ENCODE results near the gene HPCAL4.

The HPCAL4 gene

DNA sequence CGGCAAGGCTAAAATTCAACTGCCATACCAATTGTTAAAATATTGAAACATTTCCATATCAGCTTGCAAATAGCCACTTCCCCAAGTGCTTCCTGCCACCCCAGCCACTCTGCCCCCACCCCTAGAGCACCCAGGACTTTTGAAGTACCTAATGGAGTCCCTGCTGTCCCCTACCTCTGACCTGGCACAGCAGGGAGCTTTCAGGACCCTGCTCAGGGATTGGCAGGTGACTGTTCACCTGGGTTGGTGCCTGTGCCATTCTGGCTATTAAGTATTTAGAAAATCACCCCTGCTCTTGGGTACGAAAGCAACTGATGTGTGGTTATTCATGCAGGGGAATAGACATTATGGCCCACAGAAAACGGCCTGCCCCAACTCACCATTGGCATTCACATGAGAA lies 9.1 kb upstream of the HPCAL4 start:
- DNase-seq = no peak

DNA sequence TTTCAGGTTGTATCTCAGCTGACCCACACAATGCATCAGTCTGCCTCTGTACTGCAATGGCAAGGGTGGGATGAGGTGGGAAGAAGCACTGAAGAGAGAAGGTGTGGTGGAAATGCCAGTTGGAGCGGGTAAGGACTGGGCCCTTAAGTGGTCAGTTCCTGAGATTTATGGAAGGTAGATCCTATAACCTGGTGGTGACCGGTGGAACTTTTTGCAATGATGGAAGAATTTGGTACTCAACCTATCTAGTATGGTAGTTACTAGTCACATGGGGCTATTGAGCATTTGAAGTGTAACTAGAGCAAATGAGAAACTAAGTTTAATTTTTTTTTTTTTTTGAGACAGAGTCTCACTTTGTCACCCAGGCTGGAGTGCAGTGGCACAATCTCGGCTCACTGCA lies 8.2 kb upstream of the HPCAL4 start:
- no peak for DNase-seq

DNA sequence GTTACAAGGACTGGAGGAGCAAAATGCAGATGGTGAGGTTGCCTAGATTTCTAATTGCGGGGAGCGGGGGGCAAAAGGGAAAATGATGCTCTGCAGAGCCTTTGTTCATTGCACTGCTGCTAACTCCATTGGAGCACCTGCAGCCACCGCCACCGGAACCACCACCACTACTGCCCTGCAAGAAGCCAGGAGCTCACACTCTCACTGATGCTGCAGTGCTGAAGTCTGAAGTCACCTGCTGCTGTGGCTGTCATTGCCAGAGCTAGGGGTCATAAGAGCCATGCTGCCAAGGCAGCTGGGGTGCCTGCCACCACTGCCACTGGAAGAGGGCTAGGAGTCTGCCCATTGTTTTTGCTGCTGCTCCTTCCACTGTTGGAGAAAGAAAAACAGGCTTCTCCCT lies 7.3 kb upstream of the HPCAL4 start:
- no peak for DNase-seq

- DNase-seq = no peak
Measured at GRCh38 chr1:39696448-39696847, 5.2 kb upstream of the HPCAL4 start.

GRCh38 chr1:39695016-39695415 lies 3.8 kb upstream of the HPCAL4 start:
- no peak for DNase-seq

DNA sequence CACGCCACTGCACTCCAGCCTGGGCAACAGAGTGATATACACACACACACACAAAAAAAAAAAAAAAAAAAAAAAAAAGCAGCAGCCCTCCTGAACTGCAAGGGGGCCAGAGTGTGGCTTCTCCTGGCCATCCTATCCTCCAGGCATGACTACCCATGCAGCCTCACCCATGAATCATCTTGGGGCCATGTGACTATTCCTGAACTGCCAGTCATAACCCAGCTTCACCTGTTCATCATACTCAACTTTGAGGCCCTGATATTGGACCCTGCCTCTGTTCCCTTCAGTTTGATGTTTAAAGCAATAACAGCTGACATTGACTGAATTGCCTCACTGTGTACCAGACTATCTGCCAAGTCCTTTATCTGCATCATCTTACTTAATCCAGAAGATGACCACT lies 2.8 kb upstream of the HPCAL4 start:
- no peak for DNase-seq

GRCh38 chr1:39692152-39693074 lies 1.2 kb upstream of the HPCAL4 start:
- DNase-seq = no peak

- no peak for DNase-seq
Measured at GRCh38 chr1:39690794-39691382, 345 bp downstream of the HPCAL4 start.

GRCh38 chr1:39690225-39690624 lies 1.0 kb downstream of the HPCAL4 start:
- no peak for DNase-seq

- DNase-seq = no peak
Measured at GRCh38 chr1:39689635-39690034, 1.6 kb downstream of the HPCAL4 start.

GRCh38 chr1:39689214-39689613 lies 2.0 kb downstream of the HPCAL4 start:
- no peak for DNase-seq

GRCh38 chr1:39688706-39689105 lies 2.5 kb downstream of the HPCAL4 start:
- DNase-seq = no peak

GRCh38 chr1:39687243-39687642 lies 4.0 kb downstream of the HPCAL4 start:
- no peak for DNase-seq

GRCh38 chr1:39685071-39685470 lies 6.2 kb downstream of the HPCAL4 start:
- no peak for DNase-seq

- DNase-seq = no peak
Measured at GRCh38 chr1:39684313-39684664, 6.9 kb downstream of the HPCAL4 start.

DNA sequence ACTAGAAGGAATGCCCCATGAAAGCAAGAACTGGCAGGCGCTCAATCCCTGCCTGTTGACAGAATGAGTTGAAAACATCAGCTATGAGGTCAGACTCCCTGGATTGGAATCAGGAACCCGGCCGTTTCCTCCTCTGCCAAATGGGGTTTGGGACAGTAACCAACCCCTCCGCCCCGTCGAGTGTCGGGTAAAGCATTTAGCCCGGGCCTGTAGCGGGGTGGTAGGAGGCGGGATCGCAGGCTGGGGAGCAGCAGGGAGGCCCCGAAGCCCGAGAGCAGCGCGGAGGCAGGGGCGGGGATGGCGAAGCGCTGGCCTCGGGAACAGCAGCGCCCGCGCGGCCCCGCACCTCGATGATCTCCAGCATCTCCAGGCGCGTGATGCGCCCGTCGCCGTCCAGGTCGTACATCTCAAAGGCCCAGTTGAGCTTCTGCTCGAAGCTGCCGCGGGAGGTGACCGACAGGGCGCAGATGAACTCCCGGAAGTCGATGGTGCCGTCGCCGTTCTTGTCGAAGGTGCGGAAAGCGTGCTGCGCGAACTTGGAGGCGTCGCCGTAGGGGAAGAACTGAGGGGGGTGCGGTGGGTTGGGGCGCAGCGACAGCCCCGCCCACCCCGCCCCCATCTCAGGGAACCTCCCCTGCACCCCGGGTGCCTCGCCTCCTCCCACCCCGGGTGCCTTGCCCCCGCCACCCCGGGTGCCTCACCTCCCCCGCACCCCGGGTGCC lies 7.5 kb downstream of the HPCAL4 start:
- no peak for DNase-seq

DNA sequence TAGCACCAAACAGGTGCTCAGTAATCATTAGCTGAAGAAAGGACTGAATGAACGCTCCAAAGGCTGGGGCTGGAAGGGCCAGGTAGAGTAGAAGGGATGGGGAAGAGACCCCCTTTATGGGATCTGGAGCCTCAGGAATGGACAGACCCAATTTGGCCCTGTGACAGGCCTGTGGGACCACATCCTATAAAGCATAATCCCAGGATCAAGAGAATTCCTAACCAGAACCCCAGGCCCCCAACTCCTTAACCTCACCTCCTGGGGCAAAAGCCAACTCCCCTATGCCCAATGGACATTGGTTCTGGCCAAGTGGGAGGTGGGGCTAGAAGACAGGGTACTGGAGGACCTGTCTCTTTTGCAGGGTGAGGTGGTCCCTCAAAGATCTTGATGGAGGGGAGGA lies 9.2 kb downstream of the HPCAL4 start:
- DNase-seq = no peak

GRCh38 chr1:39681294-39681693 lies 9.9 kb downstream of the HPCAL4 start:
- DNase-seq = no peak

DNA sequence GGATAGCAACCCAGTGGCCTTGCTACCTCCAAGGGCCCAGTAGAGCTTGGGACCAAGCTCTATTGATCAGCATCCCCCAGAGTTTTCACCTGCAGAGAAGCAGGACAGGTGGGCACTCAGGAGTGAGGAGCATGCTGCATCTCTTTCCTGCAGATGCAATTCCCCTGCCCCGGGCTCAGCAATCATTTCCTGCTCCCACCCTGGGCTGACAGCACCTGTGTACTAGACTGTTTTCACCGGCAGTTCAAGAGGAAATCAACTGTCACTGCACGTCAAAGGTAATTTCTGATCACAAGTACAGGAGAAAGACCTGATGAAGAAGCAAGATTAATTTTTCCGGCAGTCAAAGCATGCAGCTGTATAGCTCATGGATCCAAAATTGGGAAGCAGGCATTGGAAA lies 10.5 kb downstream of the HPCAL4 start:
- DNase-seq = no peak

DNA sequence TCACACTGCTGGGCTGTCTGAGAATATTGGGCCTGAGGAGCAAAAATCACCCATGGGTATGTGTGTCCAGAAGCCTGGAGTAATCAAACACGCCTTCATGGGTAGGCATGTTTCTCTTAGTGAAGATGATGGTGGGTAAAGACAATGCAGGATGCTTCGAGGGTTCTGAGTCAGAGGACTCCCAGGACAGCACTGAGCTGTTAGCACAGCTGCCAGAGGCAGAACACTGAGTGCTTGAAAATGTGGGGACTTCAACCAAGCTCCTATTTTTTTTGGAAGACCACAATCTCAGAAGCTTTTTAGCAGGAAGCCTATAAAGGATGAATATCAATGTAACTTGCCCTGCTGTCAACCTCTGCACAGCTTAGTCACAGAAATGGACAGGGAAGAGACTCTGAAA lies 11.4 kb downstream of the HPCAL4 start:
- DNase-seq = no peak

DNA sequence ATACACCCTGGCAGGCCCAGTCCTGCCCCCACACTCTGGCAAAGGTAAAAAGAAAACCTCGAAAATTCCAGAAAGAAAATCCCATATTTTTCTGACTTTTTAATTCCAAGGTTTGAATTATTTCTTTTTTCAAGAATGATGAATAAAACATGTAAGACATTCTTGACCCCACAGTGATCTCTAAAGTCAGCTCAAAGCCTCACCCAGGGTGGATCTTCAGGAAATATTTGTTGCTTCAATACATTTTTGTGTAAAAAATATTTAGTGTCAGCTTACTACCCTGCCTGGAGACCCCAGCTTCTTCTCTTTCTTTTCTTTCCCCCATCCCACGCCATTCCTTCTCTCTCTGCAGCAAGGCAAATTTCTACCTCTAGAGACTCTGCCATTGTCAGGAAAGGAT lies 12.3 kb downstream of the HPCAL4 start:
- no peak for DNase-seq

GRCh38 chr1:39677645-39678044 lies 13.6 kb downstream of the HPCAL4 start:
- no peak for DNase-seq

- DNase-seq = no peak
Measured at GRCh38 chr1:39676948-39677548, 14.2 kb downstream of the HPCAL4 start.

Data from fibroblast of skin of back (primary cell).